ENCODE data around the gene GNS. TPM values are rescaled to one million over a fixed set of nuclear protein-coding genes. Genes with fewer than 3 reads are reported as not detected.

GNS gene
- total RNA-seq, 1 experiment from 2014 or later: 85.1 TPM

DNA sequence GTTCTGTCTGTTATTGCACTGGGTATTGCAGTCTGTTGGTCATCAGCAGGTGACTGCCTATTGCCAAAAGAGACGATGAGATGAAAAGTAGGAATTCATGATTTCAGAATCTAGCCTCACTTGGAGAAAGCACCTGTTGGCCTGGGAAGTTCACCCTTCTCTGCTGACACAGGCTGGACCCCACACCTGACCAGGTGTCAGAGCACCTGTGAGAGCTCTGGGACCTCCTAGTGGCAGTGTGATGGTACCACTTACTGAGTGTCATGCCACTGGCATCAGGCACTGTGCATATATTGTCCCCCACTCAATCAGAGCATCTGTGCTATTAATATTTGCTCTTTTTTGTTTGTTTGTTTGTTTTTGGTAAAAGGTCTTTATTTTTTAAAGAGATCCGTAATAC lies 81.0 kb downstream of the GNS start:
- CTCF ChIA-PET: interaction anchor here (0.6 to 3.0 kb wide), 4 partner anchors 8 to 69 kb away, joined by 3 to 14 read pairs (median 4); no protein-coding TSS in a partner anchor
- Mint-ChIP-seq H3K9me3 (ENCODE audit: low read depth, unreplicated experiment) (no peaks in the 10 kb centered on the region), H3K27ac (ENCODE audit: unreplicated experiment) (peak overlapping the region; percentile 81), H3K4me3 (ENCODE audit: low read depth, unreplicated experiment) (no peak overlapping the region), H3K36me3 (ENCODE audit: insufficient read depth, unreplicated experiment) (peaks cover 39% of the 10 kb centered on the region), H3K27me3 (ENCODE audit: unreplicated experiment) (no peaks in the 10 kb centered on the region), H3K4me1 (ENCODE audit: low read depth, unreplicated experiment) (peaks cover 80% of the 10 kb centered on the region)
- intact Hi-C loops (cut with micrococcal nuclease; ENCODE audit: unreplicated experiment): no loop called here
- DNase-seq: peak; percentile 56
- TF ChIP-seq, protein P1, sequence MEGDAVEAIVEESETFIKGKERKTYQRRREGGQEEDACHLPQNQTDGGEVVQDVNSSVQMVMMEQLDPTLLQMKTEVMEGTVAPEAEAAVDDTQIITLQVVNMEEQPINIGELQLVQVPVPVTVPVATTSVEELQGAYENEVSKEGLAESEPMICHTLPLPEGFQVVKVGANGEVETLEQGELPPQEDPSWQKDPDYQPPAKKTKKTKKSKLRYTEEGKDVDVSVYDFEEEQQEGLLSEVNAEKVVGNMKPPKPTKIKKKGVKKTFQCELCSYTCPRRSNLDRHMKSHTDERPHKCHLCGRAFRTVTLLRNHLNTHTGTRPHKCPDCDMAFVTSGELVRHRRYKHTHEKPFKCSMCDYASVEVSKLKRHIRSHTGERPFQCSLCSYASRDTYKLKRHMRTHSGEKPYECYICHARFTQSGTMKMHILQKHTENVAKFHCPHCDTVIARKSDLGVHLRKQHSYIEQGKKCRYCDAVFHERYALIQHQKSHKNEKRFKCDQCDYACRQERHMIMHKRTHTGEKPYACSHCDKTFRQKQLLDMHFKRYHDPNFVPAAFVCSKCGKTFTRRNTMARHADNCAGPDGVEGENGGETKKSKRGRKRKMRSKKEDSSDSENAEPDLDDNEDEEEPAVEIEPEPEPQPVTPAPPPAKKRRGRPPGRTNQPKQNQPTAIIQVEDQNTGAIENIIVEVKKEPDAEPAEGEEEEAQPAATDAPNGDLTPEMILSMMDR (IDR thresholded peaks at IDR 0.05; ENCODE audit: unreplicated experiment): peak; percentile 24
- BruUV-seq (replicated peaks): no TSS peak

DNA sequence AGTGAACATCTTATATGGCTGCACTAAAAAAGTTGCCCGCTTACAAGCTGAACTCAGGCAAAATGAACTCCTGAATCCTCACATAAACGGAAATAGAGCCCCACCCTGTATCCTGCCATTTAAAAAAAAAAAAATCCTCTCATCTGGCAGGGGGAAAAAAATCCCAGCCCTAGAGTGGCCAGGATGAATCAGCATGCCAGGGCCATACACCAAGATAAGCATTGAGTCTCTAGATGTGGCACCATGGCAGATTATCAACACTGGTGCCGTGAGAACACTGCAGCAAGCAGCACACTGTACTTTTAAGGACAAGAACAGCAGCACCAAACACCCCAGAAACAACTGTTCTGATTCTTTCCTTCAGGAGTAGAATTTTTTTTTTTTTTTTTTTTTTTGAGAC lies 83.4 kb downstream of the GNS start:
- BruUV-seq (replicated peaks): no TSS peak
- Mint-ChIP-seq H3K9me3 (ENCODE audit: low read depth, unreplicated experiment) (no peaks in the 10 kb centered on the region), H3K36me3 (ENCODE audit: insufficient read depth, unreplicated experiment) (peaks cover 53% of the 10 kb centered on the region), H3K4me1 (ENCODE audit: low read depth, unreplicated experiment) (peaks cover 83% of the 10 kb centered on the region), H3K27me3 (ENCODE audit: unreplicated experiment) (no peaks in the 10 kb centered on the region), H3K27ac (ENCODE audit: unreplicated experiment) (peak overlapping the region; percentile 94), H3K4me3 (ENCODE audit: low read depth, unreplicated experiment) (peak overlapping the region; percentile 44)
- intact Hi-C loops (cut with micrococcal nuclease; ENCODE audit: unreplicated experiment): no loop called here
- TF ChIP-seq, protein P1 (IDR thresholded peaks at IDR 0.05; ENCODE audit: unreplicated experiment): no peak
- CTCF ChIA-PET: interaction anchor here (1.7 kb wide), 1 partner anchor 66 kb away, joined by 11 read pairs; no protein-coding TSS in a partner anchor
- peak; percentile 61 for DNase-seq

DNA sequence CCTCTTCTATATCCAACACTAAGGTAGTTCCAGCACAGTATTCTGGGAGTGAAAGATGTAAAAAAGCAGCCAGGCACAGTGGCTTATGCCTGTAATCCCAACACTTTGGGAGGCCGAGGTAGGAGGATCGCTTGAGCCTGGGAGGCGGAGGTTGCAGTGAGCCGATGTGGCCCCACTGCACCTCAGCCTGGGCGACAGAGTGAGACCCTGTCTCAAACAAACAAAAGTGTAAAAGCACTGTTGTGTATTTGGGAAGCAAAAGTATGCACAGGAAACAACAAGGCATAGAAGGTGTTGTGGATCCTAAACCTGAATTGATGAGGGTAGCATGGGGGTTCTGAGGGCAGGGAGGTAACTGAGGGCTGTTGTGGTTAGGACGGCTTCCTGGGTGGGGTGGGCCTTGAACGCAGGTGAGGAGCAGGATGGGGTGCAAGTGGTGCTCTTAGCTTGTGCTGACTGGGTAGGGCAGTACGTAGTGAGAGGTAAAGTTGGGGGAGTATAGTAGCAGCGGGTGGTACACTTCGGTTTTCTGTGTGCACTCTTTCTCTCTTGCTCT lies 84.8 kb downstream of the GNS start:
- CTCF ChIA-PET: no interaction called here
- Mint-ChIP-seq H3K27ac (ENCODE audit: unreplicated experiment) (peak overlapping the region; percentile 83), H3K9me3 (ENCODE audit: low read depth, unreplicated experiment) (no peaks in the 10 kb centered on the region), H3K27me3 (ENCODE audit: unreplicated experiment) (no peaks in the 10 kb centered on the region), H3K4me3 (ENCODE audit: low read depth, unreplicated experiment) (peak overlapping the region; percentile 43), H3K36me3 (ENCODE audit: insufficient read depth, unreplicated experiment) (peaks cover 55% of the 10 kb centered on the region), H3K4me1 (ENCODE audit: low read depth, unreplicated experiment) (peaks cover 84% of the 10 kb centered on the region)
- intact Hi-C loops (cut with micrococcal nuclease; ENCODE audit: unreplicated experiment): no loop called here
- no peak for DNase-seq
- TF ChIP-seq, protein P1 (IDR thresholded peaks at IDR 0.05; ENCODE audit: unreplicated experiment): no peak
- BruUV-seq (replicated peaks): no TSS peak

DNA sequence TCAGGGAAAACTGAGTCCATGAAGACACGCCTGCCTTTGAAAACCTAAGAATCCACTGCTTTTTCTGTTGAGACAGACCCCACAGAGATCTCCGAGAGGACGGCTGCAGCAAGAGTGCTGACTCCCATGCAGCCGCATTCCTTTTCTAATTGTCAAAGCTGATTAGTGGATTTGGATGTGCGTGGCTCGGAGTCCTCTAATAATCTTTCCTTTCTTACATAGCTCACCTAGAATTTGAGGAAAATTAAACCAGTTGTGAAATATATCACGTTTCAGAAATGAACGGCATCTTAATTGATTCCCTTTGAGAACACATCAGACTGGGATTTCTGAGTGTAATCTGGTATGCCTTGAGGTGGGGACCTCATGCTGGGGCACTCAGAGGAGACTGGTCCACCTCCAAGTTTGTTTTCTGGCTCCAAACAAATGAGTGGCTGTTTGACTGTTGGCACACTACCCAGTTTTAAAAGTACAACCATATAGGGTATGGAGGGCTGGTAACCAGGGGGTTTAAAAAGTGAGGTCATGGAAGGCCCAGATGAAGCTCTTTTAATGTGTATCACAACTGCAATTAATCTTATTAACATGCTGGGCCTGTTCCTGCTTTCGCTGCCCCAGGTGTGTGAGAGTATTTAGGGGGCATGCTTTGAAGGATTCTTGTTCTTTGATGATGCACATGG lies 85.6 kb downstream of the GNS start:
- BruUV-seq (replicated peaks): TSS peak; percentile 28
- Mint-ChIP-seq H3K27ac (ENCODE audit: unreplicated experiment) (peak overlapping the region; percentile 83), H3K27me3 (ENCODE audit: unreplicated experiment) (no peaks in the 10 kb centered on the region), H3K36me3 (ENCODE audit: insufficient read depth, unreplicated experiment) (peaks cover 63% of the 10 kb centered on the region), H3K4me1 (ENCODE audit: low read depth, unreplicated experiment) (peaks cover 90% of the 10 kb centered on the region), H3K9me3 (ENCODE audit: low read depth, unreplicated experiment) (no peaks in the 10 kb centered on the region), H3K4me3 (ENCODE audit: low read depth, unreplicated experiment) (peak overlapping the region; percentile 43)
- TF ChIP-seq, protein P1 (IDR thresholded peaks at IDR 0.05; ENCODE audit: unreplicated experiment): no peak
- intact Hi-C loops (cut with micrococcal nuclease; ENCODE audit: unreplicated experiment): loop anchor here (1.0 kb wide), 1 partner anchor 34 kb away; no protein-coding TSS in a partner anchor
- peak; percentile 59 for DNase-seq
- CTCF ChIA-PET: no interaction called here

Data from Calu3 (cell line).